ENCODE results near the gene RAB17. TPM values are rescaled to one million over a fixed set of nuclear protein-coding genes. Genes with fewer than 3 reads are reported as not detected.

The RAB17 gene
- total and polyA plus RNA-seq, 2 experiments from 2014 or later, result 58.3 to 99.1 TPM

DNA sequence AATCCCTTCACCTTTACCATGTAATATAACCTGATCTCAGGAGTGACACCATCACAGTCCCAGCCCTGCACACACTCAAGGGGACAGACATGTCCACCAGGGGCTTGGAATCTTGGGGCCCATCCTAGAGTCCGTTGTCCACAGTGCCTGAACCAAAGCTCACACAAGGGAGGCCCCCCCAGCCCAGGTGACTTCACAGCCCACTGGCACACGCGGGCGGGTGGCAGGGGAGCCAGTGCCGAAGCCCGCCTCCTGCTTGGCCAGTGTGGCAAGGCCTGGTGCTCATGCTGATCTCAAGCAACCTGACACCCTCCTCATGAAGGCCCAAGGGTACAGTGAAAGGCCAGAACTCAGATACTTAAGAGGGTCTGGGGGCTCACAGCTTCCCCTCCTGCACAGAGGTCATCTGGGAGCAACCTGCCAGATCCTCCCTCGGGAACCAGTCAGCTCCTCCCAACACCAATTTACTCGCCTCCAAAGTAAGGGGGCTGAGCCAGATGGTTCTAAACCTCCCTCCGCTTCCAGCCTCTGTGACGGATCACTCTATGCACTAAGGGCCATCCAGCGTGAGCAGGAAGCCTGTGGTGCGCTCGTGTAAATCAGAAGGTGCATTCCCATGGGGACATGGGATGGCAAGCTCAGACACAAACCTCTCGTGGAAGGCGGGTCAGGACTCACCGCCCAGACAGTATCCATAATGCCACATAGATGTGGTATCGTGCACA is 3.2 kb upstream of the RAB17 start:
- peak overlapping the region; percentile 53 for H3K4me2 ChIP-seq
- H3K27ac ChIP-seq, result peak overlapping the region; percentile 86
- peaks cover 39% of the 10 kb centered on the region for H3K4me1 ChIP-seq (ENCODE audit: insufficient read depth)

GRCh38 chr2:237593036-237593435 is 2.5 kb upstream of the RAB17 start:
- Histone ChIP-seq H4K20me1 (ENCODE audit: insufficient read depth, poor library complexity, severe bottlenecking) (no peaks in the 10 kb centered on the region), H3K79me2 (peaks cover 16% of the 10 kb centered on the region), H3K27me3 (no peaks in the 10 kb centered on the region), H3K36me3 (replicated peaks; ENCODE audit: insufficient read depth, low read depth) (no peaks in the 10 kb centered on the region), H2AFZ (no peak overlapping the region), H3K27ac (peak overlapping the region; percentile 86), H3K9me3 (ENCODE audit: low read depth) (no peaks in the 10 kb centered on the region), H3K9me2 (replicated peaks; ENCODE audit: insufficient read depth) (no peaks in the 10 kb centered on the region), H3K4me2 (no peak overlapping the region), H3K4me1 (ENCODE audit: insufficient read depth) (peaks cover 39% of the 10 kb centered on the region), H3K4me3 (no peak overlapping the region)
- TF ChIP-seq EZH2 (IDR thresholded peaks at IDR 0.05; ENCODE audit: borderline replicate concordance) (no peak), EZH2phosphoT487 (IDR thresholded peaks at IDR 0.05; ENCODE audit: low read depth, severe bottlenecking, unreplicated experiment) (no peak), CTCF (IDR thresholded peaks at IDR 0.05; ENCODE audit: poor library complexity) (no peak)
- 85% methylated on average over 10 of the region's 10 CpGs for WGBS (ENCODE audit: low lambda C conversion rate, missing lambda C conversion rate)
- no peak for DNase-seq (ENCODE audit: low spot score)

More for the DNA sequence above, 3.2 kb upstream of the RAB17 start:
- H3K79me2 ChIP-seq, result peaks cover 9% of the 10 kb centered on the region
- no peak overlapping the region for H2AFZ ChIP-seq
- H3K9me3 ChIP-seq (ENCODE audit: low read depth), result no peaks in the 10 kb centered on the region
- H3K27me3 ChIP-seq, result no peaks in the 10 kb centered on the region
- no peaks in the 10 kb centered on the region for H3K9me2 ChIP-seq (replicated peaks; ENCODE audit: insufficient read depth)
- H3K4me3 ChIP-seq, result no peak overlapping the region
- WGBS (ENCODE audit: low lambda C conversion rate, missing lambda C conversion rate), result 85% methylated on average over 17 of the region's 17 CpGs
- no peaks in the 10 kb centered on the region for H3K36me3 ChIP-seq (replicated peaks; ENCODE audit: insufficient read depth, low read depth)
- no peaks in the 10 kb centered on the region for H4K20me1 ChIP-seq (ENCODE audit: insufficient read depth, poor library complexity, severe bottlenecking)
- no peak for DNase-seq (ENCODE audit: low spot score)
- TF ChIP-seq CTCF (IDR thresholded peaks at IDR 0.05; ENCODE audit: poor library complexity), result no peak
- TF ChIP-seq EZH2phosphoT487 (IDR thresholded peaks at IDR 0.05; ENCODE audit: low read depth, severe bottlenecking, unreplicated experiment), result no peak
- no peak for TF ChIP-seq EZH2 (IDR thresholded peaks at IDR 0.05; ENCODE audit: borderline replicate concordance)

- no peak for DNase-seq (ENCODE audit: low spot score)
- no peaks in the 10 kb centered on the region for H3K9me2 ChIP-seq (replicated peaks; ENCODE audit: insufficient read depth)
- H3K79me2 ChIP-seq, result peaks cover 21% of the 10 kb centered on the region
- peaks cover 39% of the 10 kb centered on the region for H3K4me1 ChIP-seq (ENCODE audit: insufficient read depth)
- H3K27me3 ChIP-seq, result no peaks in the 10 kb centered on the region
- H3K27ac ChIP-seq, result peak overlapping the region; percentile 86
- H3K36me3 ChIP-seq (replicated peaks; ENCODE audit: insufficient read depth, low read depth), result no peaks in the 10 kb centered on the region
- no peaks in the 10 kb centered on the region for H4K20me1 ChIP-seq (ENCODE audit: insufficient read depth, poor library complexity, severe bottlenecking)
- H2AFZ ChIP-seq, result no peak overlapping the region
- H3K4me3 ChIP-seq, result no peak overlapping the region
- no peaks in the 10 kb centered on the region for H3K9me3 ChIP-seq (ENCODE audit: low read depth)
- no peak for TF ChIP-seq CTCF (IDR thresholded peaks at IDR 0.05; ENCODE audit: poor library complexity)
- no peak for TF ChIP-seq EZH2 (IDR thresholded peaks at IDR 0.05; ENCODE audit: borderline replicate concordance)
- TF ChIP-seq EZH2phosphoT487 (IDR thresholded peaks at IDR 0.05; ENCODE audit: low read depth, severe bottlenecking, unreplicated experiment), result no peak
- 97% methylated on average over 18 of the region's 18 CpGs for WGBS (ENCODE audit: low lambda C conversion rate, missing lambda C conversion rate)
- no peak overlapping the region for H3K4me2 ChIP-seq
Measured at GRCh38 chr2:237592425-237592980, 2.0 kb upstream of the RAB17 start.

Measured in hepatocyte (in vitro differentiated cells).